Fibroblast of lung (primary cell): ENCODE measurements around the gene PADI2.

Source experiments
- CTCF ChIP-seq, 2 donors: IDR thresholded peaks in 1 of 2; conservative IDR thresholded peaks in 1 of 2; 1 replicate in 1 of 2; 2 replicates in 1 of 2; pipeline ENCODE4 v1.5.1; 2011 to 2012; ENCODE audit warnings: low read length in 2 of 2, control low read depth in 1 of 2, inconsistent platforms in 1 of 2, low read depth in 1 of 2, mild to moderate bottlenecking in 1 of 2
- EZH2 ChIP-seq: IDR thresholded peaks from 2 replicates; pipeline ENCODE4 v1.5.1; 2012; ENCODE audit warnings: low read length, control low read depth, mild to moderate bottlenecking; ENCODE audit errors: missing control alignments

DNA sequence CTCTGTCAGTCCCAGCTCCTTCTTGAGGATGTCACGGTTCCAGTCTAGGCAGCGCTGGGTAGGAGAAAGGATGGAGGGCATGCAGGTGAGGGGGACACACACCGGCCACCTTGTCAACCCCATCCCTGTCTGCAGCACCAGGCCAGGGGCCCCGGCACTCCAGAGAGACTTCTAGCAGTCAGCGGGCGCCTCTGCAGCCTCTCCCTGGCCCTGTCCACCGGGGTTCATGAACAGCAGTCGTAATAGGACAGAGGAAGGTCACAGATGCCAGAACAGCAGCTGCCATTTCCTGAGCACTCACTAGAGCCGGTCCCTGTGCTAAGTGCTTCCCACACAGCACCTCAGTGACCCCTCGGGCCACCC lies 49.1 kb downstream of the PADI2 start:
- TF ChIP-seq CTCF (conservative IDR thresholded peaks at IDR 0.05 in 1 of 2, IDR thresholded peaks at IDR 0.05 in 1 of 2; ENCODE audit: low read depth in 1 of 2, low read length in 2 of 2) (no peak), EZH2 (no peak)
